Measurements from ENCODE around the gene RIOX2.
"Not testable (repeated sequence)": the region's sequence is repeated elsewhere in the genome, so short reads cannot be mapped to it uniquely, and the experiment has no call there.

Gene RIOX2

GRCh38 chr3:97971679-97972567 lies at the start of gene RIOX2:
RIOX2 (minus strand) TSS chr3:97972431; CDS start chr3:97967593, 4,838 bp downstream.
- peak; percentile 67 to 77 for DNase-seq (ENCODE audit: low read depth in 2 of 2)

DNA sequence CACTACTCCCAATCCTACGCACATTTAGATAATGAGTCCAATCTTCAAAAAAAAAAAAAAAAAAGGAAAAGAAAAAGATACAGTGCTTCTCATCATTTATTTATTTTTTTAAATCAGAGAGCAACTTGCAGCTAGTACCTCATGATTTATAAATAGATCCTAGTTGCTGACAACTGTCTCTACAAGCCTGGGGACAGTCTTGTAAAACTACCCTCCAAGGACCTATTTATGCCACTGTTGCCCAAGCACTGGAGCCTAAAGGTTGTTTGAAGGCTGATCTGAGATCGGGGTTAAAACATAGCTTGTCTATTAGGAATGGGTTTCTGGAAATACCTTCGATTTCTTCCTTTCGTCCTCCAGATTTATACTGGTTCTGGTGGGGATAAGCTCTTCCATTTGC lies 48.2 kb upstream of the RIOX2 start:
- no peak for DNase-seq (ENCODE audit: low read depth in 2 of 2)

GRCh38 chr3:98018301-98018700 lies 46.1 kb upstream of the RIOX2 start:
- DNase-seq (ENCODE audit: low read depth in 2 of 2) = no peak

GRCh38 chr3:98014268-98014585 lies 42.0 kb upstream of the RIOX2 start:
- no peak for DNase-seq (ENCODE audit: low read depth in 2 of 2)

GRCh38 chr3:98013411-98014267 lies 41.4 kb upstream of the RIOX2 start:
- DNase-seq (ENCODE audit: low read depth in 2 of 2) = no peak

DNA sequence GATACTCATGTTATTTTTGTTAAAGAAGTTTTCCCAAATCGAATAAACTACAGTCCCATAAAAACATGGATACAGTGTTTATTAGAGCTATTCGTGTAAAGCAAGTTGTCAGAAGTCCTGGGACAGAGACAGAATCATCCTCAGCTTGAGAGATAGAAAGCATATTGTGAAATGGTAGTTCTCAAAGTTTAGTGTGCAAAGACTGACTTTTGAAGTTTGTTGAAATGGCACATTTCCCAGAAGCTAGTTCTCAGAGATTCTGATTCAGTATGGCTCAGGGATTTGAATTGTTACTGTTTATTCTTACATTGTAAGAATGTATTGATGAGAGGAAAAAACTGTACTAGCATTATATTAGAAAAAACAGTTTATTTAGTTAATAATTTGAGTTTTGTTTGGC lies 40.7 kb upstream of the RIOX2 start:
- no peak for DNase-seq (ENCODE audit: low read depth in 2 of 2)

- DNase-seq (ENCODE audit: low read depth in 2 of 2) = not testable (repeated sequence)
Observed at GRCh38 chr3:98010883-98011449, 38.7 kb upstream of the RIOX2 start.

DNA sequence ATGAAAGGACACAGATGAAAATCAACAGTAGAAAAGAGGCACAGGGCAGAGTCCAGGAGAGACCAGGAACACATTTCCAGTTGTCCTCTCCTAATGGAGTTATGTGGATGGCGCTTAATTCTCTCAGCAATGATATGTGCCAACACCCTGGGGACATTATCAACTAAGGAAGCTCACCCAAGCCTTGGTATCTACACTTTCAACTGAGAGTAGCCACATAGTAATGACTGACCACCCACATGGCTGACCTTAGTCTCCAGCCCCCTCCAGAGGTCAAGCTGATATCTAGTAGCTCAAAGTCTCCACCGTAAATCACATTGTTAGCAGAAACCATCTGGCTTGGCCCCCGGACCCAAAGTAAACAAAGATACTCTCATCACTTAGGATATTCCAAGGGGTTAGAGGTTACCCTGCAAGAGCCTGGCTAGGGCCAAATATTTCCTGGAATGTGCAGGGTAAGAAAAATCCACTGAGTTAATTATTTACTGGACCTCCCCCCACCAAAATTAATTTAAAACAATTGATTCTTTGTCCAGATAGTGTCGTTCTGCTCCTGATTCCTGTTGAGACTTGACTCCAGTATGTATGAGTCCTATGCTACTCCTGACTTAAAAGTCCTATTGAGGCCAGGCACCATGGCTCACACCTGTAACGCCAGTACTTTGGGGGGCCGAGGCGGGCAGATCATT lies 38.1 kb upstream of the RIOX2 start:
- DNase-seq (ENCODE audit: low read depth in 2 of 2) = no peak

DNA sequence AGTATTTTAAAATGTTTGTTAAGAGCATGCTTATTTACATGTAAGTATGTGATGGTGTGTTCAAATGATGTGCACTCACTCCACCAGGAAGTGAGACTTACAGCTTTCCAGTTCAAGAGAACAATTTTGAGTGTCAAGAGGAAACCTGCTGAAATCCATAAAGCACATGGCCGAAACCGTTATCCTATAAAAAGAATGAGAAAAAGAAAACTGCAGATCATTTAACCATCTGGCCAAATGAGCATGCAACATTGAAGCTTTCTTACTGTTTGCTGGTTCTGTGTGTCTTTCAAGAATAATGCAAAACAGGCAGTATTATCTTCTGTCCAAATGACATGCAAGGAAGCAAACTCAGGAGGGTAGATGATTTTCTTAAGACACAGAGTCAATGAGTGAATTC lies 36.6 kb upstream of the RIOX2 start:
- DNase-seq (ENCODE audit: low read depth in 2 of 2) = no peak

GRCh38 chr3:98005438-98005837 lies 33.2 kb upstream of the RIOX2 start:
- no peak for DNase-seq (ENCODE audit: low read depth in 2 of 2)

DNA sequence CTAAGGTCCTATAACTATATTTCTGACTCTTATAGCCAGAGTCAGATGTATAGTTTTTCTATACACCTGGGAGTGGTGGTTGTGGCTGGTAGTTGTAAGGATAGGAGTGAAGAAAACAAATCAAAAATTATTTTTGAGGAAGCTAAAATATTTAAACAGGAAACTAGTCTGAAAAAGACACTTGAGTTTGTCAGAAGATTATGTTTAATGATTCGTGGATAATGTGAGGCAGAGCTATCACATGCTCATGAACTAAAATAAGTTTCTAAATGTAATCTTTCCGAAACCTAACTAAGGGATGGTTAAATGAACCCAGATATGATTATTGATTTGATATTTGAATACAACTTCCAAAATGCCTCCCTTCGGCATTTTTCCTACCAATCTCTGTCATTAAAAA lies 32.5 kb upstream of the RIOX2 start:
- no peak for DNase-seq (ENCODE audit: low read depth in 2 of 2)

- no peak for DNase-seq (ENCODE audit: low read depth in 2 of 2)
Observed at GRCh38 chr3:98003306-98003969, 31.2 kb upstream of the RIOX2 start.

- no peak for DNase-seq (ENCODE audit: low read depth in 2 of 2)
Observed at GRCh38 chr3:98002717-98003116, 30.5 kb upstream of the RIOX2 start.

GRCh38 chr3:97999994-98000393 lies 27.8 kb upstream of the RIOX2 start:
- DNase-seq (ENCODE audit: low read depth in 2 of 2) = no peak

GRCh38 chr3:97999103-97999502 lies 26.9 kb upstream of the RIOX2 start:
- no peak for DNase-seq (ENCODE audit: low read depth in 2 of 2)

- no peak for DNase-seq (ENCODE audit: low read depth in 2 of 2)
Observed at GRCh38 chr3:97996988-97997387, 24.8 kb upstream of the RIOX2 start.

DNA sequence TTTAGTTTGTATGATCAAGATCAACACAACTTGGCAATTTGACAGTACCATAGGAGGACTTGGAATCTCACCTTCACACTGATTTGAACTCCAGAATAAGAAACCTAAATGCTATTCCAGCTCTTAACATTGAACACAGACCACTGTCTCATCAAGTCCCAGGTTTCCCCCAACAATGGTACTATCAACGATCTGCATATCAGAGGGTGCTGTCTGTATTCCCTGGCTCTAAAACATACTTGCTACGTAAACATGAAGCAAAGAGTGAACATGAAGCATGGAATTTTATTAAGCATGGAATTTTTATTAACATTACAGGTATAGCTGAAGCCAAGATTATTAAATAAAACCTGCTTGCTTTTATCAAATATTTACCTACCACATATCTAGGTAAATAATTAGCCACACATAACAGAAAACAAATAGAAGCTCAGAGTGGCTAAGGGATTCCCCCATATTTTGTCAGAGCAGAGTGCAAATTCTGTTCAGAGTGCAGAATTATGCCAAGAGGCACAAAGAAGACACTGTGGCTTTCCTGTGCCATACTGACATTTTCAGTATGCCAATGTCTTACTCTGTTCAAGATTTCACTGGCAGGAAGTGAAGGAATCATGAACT lies 22.2 kb upstream of the RIOX2 start:
- no peak for DNase-seq (ENCODE audit: low read depth in 2 of 2)

DNA sequence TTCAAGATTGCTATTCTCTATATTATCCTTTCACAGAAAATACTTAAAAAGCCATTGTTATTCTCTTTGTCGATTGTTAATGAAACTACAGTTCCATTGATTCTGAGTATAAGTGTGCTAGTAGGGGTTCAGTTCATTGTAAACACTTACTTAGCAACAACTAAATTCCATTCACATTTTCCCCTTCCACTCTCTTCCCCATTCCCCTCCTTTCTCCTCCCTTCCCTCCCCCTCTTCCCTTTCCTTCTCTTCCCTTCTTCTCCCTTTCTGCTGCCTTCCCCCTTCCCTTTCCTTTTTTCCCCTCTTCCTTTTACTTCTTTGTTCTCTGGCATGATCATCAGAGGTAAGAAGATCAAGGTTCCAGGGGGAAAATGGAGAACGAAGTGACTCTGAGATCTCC lies 21.3 kb upstream of the RIOX2 start:
- DNase-seq (ENCODE audit: low read depth in 2 of 2) = no peak

GRCh38 chr3:97992547-97993173 lies 20.4 kb upstream of the RIOX2 start:
- no peak for DNase-seq (ENCODE audit: low read depth in 2 of 2)

DNA sequence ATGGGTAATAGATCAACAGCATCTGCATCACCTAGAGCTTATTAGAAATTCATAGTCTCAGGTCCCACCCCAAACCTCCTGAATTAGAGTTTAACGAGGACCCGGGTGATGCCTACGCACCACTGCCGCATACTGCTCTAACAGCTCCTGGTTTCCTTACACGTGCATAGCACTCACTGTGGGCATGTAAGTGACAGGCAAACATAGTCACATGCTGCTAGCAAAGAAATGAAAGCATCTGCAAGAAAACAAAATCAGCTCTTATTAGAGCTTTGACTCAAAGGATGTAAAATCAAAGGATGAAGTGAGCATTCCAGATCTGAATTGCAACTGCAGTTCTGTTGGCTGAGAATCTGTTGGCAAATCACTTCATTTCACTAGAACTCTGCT lies 19.1 kb upstream of the RIOX2 start:
- no peak for DNase-seq (ENCODE audit: low read depth in 2 of 2)

All from stimulated activated CD4-positive, alpha-beta T cell treated with anti-CD3 and anti-CD28 coated beads, Interleukin-1b, Interleukin-23, amount 100 ng/mL, for 4 hours (primary cell).